Lung (tissue), 12 donors: ENCODE data around the gene TRIP6. TPM values are rescaled to one million over a fixed set of nuclear protein-coding genes. Genes with fewer than 3 reads are reported as not detected.

Experiments used
- ATAC-seq: fragments of 200-7000 bp; cut with Tn5 transposase; one replicate; pipeline ENCODE4 v1.9.1; 2020; ENCODE audit warnings: moderate number of reproducible peaks; ENCODE audit not compliant: insufficient read depth, low FRiP score
- DNase-seq, 3 donors: peaks; one replicate each; pipeline ENCODE4 v3.0.0-alpha.2; 2013 to 2017
- H3K27ac ChIP-seq, 2 donors: one replicate each; pipeline ENCODE4 v1.5.1; 2013; ENCODE audit warnings: mild to moderate bottlenecking in 2 of 2, moderate library complexity in 2 of 2, control low read depth in 1 of 2, inconsistent platforms in 1 of 2, low read depth in 1 of 2, low read length in 1 of 2
- H3K27me3 ChIP-seq, 3 donors: one replicate each; pipeline ENCODE4 v1.5.1; 2013; ENCODE audit warnings: low read length in 2 of 3; ENCODE audit not compliant: control insufficient read depth in 3 of 3, insufficient read depth in 3 of 3
- H3K36me3 ChIP-seq, 4 donors: one replicate each; pipeline ENCODE4 v1.5.1; 2013; ENCODE audit warnings: low read length in 4 of 4, mild to moderate bottlenecking in 1 of 4, moderate library complexity in 1 of 4; ENCODE audit not compliant: control insufficient read depth in 4 of 4, insufficient read depth in 4 of 4
- H3K4me1 ChIP-seq, 5 donors: one replicate each; pipeline ENCODE4 v1.5.1; 2013; ENCODE audit warnings: low read length in 5 of 5, mild to moderate bottlenecking in 2 of 5, moderate library complexity in 1 of 5; ENCODE audit not compliant: control insufficient read depth in 5 of 5, insufficient read depth in 5 of 5
- H3K4me3 ChIP-seq: one replicate; pipeline ENCODE4 v1.5.1; 2013; ENCODE audit warnings: mild to moderate bottlenecking, control low read depth, moderate library complexity
- H3K9ac ChIP-seq, 2 donors: one replicate each; pipeline ENCODE4 v1.5.1; 2013; ENCODE audit warnings: low read length in 2 of 2, control low read depth in 1 of 2; ENCODE audit not compliant: insufficient read depth in 1 of 2
- H3K9me3 ChIP-seq, 4 donors: one replicate each; pipeline ENCODE4 v1.5.1; 2013; ENCODE audit warnings: low read length in 3 of 4, mild to moderate bottlenecking in 1 of 4, moderate library complexity in 1 of 4; ENCODE audit not compliant: control insufficient read depth in 4 of 4, insufficient read depth in 3 of 4
- CTCF ChIP-seq: IDR thresholded peaks from 2 replicates; pipeline ENCODE4 v1.5.1; 2012; ENCODE audit warnings: mild to moderate bottlenecking; ENCODE audit errors: control extremely low read depth, extremely low read depth
- WGBS, 2 donors: extraction: QIAGEN DNeasy Blood & Tissue Kit; methylation state at CpG; one replicate each; pipeline ENCODE4 v1.1.7; 2013; 5-methylcytosine and 5-hydroxymethylcytosine counted together
- polyA plus RNA-seq, 2 donors: library from polyadenylated mRNA; stranded (reverse); fragments of 200-250 nt; gene quantifications; one replicate each; pipeline ENCODE4 v1.2.1, GENCODE V29; 2013
- total RNA-seq, 2 donors: library from RNA; depleted of rRNA in 1 of 2; stranded (reverse); fragments of >200 nt in 1 of 2; gene quantifications; one replicate each; pipeline ENCODE4 v1.2.1, GENCODE V29; 2014 to 2021
- donor health status: control.
- donor health status: control.
- donor health status: Bipolar disorder and iron deficiency.
- donor health status: healthy.
- donor health status: DM: yes; HTN: yes; CAD: no.

The TRIP6 gene
- total and polyA plus RNA-seq, 4 donors, result 41.4 to 81.8 (median 52.3) TPM

GRCh38 chr7:100897772-100898454, 30.7 kb downstream of the TRIP6 start:
- H3K9ac ChIP-seq, result no peak overlapping the region
- H3K9me3 ChIP-seq, result peaks cover 0 to 2% (median 0%) of the 10 kb centered on the region in 4 donors
- H3K27ac ChIP-seq, result no peak overlapping the region
- peaks cover 0 to 15% (median 0%) of the 10 kb centered on the region in 5 donors for H3K4me1 ChIP-seq
- no peak overlapping the region for H3K4me3 ChIP-seq
- 72 to 75% methylated on average over 13 of the region's 13 CpGs for WGBS, 2 donors
- no peak for ATAC-seq
- no peaks in the 10 kb centered on the region for H3K36me3 ChIP-seq
- DNase-seq, result no peak
- H3K27me3 ChIP-seq, result peaks cover 0 to 18% (median 16%) of the 10 kb centered on the region in 3 donors
- no peak for TF ChIP-seq CTCF

GRCh38 chr7:100899432-100899831, 32.2 kb downstream of the TRIP6 start:
- Histone ChIP-seq H3K36me3 (no peaks in the 10 kb centered on the region), H3K27ac (no peak overlapping the region), H3K27me3 (peaks cover 0 to 18% (median 16%) of the 10 kb centered on the region in 3 donors), H3K4me1 (peaks cover 0 to 15% (median 0%) of the 10 kb centered on the region in 5 donors), H3K9me3 (peaks cover 0 to 2% (median 0%) of the 10 kb centered on the region in 4 donors), H3K9ac (no peak overlapping the region), H3K4me3 (no peak overlapping the region)
- no peak for TF ChIP-seq CTCF
- 93 to 96% methylated on average over 5 of the region's 5 CpGs for WGBS, 2 donors
- no peak for DNase-seq
- ATAC-seq, result no peak

GRCh38 chr7:100900978-100901377, 33.8 kb downstream of the TRIP6 start:
- Histone ChIP-seq H3K27ac (no peak overlapping the region), H3K9me3 (peaks cover 0 to 2% (median 0%) of the 10 kb centered on the region in 4 donors), H3K9ac (no peak overlapping the region), H3K4me1 (peaks cover 0 to 8% (median 0%) of the 10 kb centered on the region in 5 donors), H3K36me3 (no peaks in the 10 kb centered on the region), H3K27me3 (peaks cover 0 to 16% (median 15%) of the 10 kb centered on the region in 3 donors), H3K4me3 (no peak overlapping the region)
- WGBS, 2 donors, result 76 to 91% methylated on average over 2 of the region's 2 CpGs
- ATAC-seq (no peak), DNase-seq (no peak)
- no peak for TF ChIP-seq CTCF
